Measurements from ENCODE around the gene SIGLEC7. TPM values are rescaled to one million over a fixed set of nuclear protein-coding genes. Genes with fewer than 3 reads are reported as not detected.

SIGLEC7 gene
- total and polyA plus RNA-seq, 9 donors, result 0.38 to 3.7 (median 1.5) TPM; not detected in 2

DNA sequence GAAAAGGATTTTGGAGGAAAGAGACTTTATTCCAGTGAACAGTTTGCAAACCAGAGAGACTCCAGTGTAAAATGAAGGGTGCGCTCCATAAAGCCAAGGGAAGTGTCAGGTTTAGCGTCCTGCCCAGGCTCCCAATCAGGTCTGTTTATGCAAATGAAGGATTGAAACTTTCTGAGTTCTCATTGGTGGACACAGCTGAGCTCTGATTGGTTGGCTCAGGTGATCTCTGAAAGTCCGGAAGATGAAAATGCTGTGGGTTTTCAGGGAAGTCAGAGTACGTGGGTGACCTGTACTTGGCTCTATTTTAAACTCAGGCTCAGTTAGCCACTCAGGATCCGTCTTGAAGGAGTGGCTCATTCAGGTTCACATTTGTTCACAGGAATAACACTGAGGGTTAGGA lies 54.1 kb downstream of the SIGLEC7 start:
- Histone ChIP-seq H3K9me3 (no peaks in the 10 kb centered on the region), H3K27me3 (no peaks in the 10 kb centered on the region), H3K27ac (no peak overlapping the region), H3K4me3 (no peak overlapping the region), H3K4me1 (ENCODE audit: insufficient read depth) (no peaks in the 10 kb centered on the region), H3K36me3 (no peaks in the 10 kb centered on the region)
- intact Hi-C loops (cut with DNase I), result no loop called here
- no peak for DNase-seq
- TF ChIP-seq POLR2A (IDR thresholded peaks at IDR 0.05), result no peak
- TF ChIP-seq CTCF (IDR thresholded peaks at IDR 0.05), result no peak
- TF ChIP-seq EP300 (IDR thresholded peaks at IDR 0.05), result no peak
- WGBS, 3 donors, result 77 to 81% (median 79%) methylated on average over 5 of the region's 5 CpGs

- 50 to 60% (median 58%) methylated on average over 9 of the region's 9 CpGs for WGBS, 3 donors
- intact Hi-C loops (cut with DNase I), result no loop called here
- H3K4me3 ChIP-seq, result no peak overlapping the region
- no peaks in the 10 kb centered on the region for H3K27me3 ChIP-seq
- TF ChIP-seq CTCF (IDR thresholded peaks at IDR 0.05) (no peak), EP300 (IDR thresholded peaks at IDR 0.05) (no peak), POLR2A (IDR thresholded peaks at IDR 0.05) (no peak)
- H3K27ac ChIP-seq, result no peak overlapping the region
- no peaks in the 10 kb centered on the region for H3K36me3 ChIP-seq
- DNase-seq, result no peak
- no peaks in the 10 kb centered on the region for H3K4me1 ChIP-seq (ENCODE audit: insufficient read depth)
- H3K9me3 ChIP-seq, result no peaks in the 10 kb centered on the region
These were observed 56.5 kb downstream of the SIGLEC7 start for GRCh38 chr19:51198641-51199040.

GRCh38 chr19:51200071-51200666 lies 58.1 kb downstream of the SIGLEC7 start:
- Histone ChIP-seq H3K4me3 (no peak overlapping the region), H3K4me1 (ENCODE audit: insufficient read depth) (no peaks in the 10 kb centered on the region), H3K27ac (no peak overlapping the region), H3K36me3 (no peaks in the 10 kb centered on the region), H3K27me3 (no peaks in the 10 kb centered on the region), H3K9me3 (no peaks in the 10 kb centered on the region)
- intact Hi-C loops (cut with DNase I), result no loop called here
- 39 to 48% (median 41%) methylated on average over 10 of the region's 10 CpGs for WGBS, 3 donors
- TF ChIP-seq CTCF (IDR thresholded peaks at IDR 0.05) (no peak), POLR2A (IDR thresholded peaks at IDR 0.05) (no peak), EP300 (IDR thresholded peaks at IDR 0.05) (no peak)
- no peak for DNase-seq

DNA sequence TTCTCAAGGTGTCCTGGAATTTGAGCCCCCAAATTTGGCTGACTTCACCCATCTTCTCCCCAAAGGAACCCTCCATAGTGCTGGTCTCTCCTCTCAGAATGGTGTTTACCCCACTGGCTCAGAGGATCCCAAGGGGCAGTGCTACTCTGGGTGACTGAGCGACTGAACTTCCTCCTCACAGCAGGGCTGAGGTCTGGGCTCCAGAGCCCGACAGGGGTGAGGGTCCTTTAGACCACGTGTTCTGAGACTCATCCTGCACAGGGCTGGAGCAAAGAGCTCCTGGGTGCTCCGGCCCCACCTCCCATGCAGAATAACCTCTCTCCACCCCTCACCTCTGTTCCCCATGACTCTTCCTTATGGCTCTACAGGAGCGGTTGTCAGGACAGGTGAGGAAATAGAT lies 59.6 kb downstream of the SIGLEC7 start:
- H3K4me3 ChIP-seq, result no peak overlapping the region
- H3K4me1 ChIP-seq (ENCODE audit: insufficient read depth), result no peaks in the 10 kb centered on the region
- no peak for DNase-seq
- no peaks in the 10 kb centered on the region for H3K36me3 ChIP-seq
- no peaks in the 10 kb centered on the region for H3K27me3 ChIP-seq
- TF ChIP-seq POLR2A (IDR thresholded peaks at IDR 0.05) (no peak), EP300 (IDR thresholded peaks at IDR 0.05) (no peak), CTCF (IDR thresholded peaks at IDR 0.05) (no peak)
- H3K27ac ChIP-seq, result no peak overlapping the region
- intact Hi-C loops (cut with DNase I), result no loop called here
- WGBS, 3 donors, result 57 to 62% (median 59%) methylated on average over 5 of the region's 5 CpGs
- H3K9me3 ChIP-seq, result no peaks in the 10 kb centered on the region

Other genes starting within 250 kb of the SIGLEC7 start
- gene KLK4, start 230.9 kb upstream of the SIGLEC7 start, total RNA-seq, result under 1 TPM in 1 of 7 donors, not detected in 6; 0.58 TPM
- gene KLK4, start 230.9 kb upstream of the SIGLEC7 start, polyA plus RNA-seq, result not detected
- 1 to 10 TPM in 1 of 7 donors, under 1 TPM in 2, not detected in 4; 0.17 to 2.3 (median 0.41) TPM for gene KLK5, start 189.3 kb upstream of the SIGLEC7 start, total RNA-seq
- not detected for gene KLK5, start 189.3 kb upstream of the SIGLEC7 start, polyA plus RNA-seq
- 10 to 100 TPM in 1 of 7 donors, 1 to 10 TPM in 2, under 1 TPM in 2, not detected in 2; 0.24 to 21.7 (median 3.3) TPM for gene KLK6, start 172.7 kb upstream of the SIGLEC7 start, total RNA-seq
- gene KLK6, start 172.7 kb upstream of the SIGLEC7 start, polyA plus RNA-seq, result under 1 TPM in 1 of 2 donors, not detected in 1; 0.07 TPM
- 10 to 100 TPM in 1 of 7 donors, 1 to 10 TPM in 1, under 1 TPM in 2, not detected in 3; 0.85 to 59.6 (median 5.1) TPM for gene KLK7, start 158.4 kb upstream of the SIGLEC7 start, total RNA-seq
- gene KLK7, start 158.4 kb upstream of the SIGLEC7 start, polyA plus RNA-seq, result under 1 TPM in 1 of 2 donors, not detected in 1; 0.05 TPM
- gene KLK8, start 140.7 kb upstream of the SIGLEC7 start, total RNA-seq, result 10 to 100 TPM in 1 of 7 donors, 1 to 10 TPM in 2, under 1 TPM in 2, not detected in 2; 0.60 to 19.0 (median 1.6) TPM
- gene KLK8, start 140.7 kb upstream of the SIGLEC7 start, polyA plus RNA-seq, result under 1 TPM in 1 of 2 donors, not detected in 1; 0.24 TPM
- 10 to 100 TPM; 14.7 to 59.1 (median 19.5) TPM for gene KLK10, start 122.6 kb upstream of the SIGLEC7 start, total RNA-seq
- gene KLK10, start 122.6 kb upstream of the SIGLEC7 start, polyA plus RNA-seq, result 10 to 100 TPM in 1 of 2 donors, 1 to 10 TPM in 1; 6.9 to 15.7 TPM
- 10 to 100 TPM in 1 of 7 donors, 1 to 10 TPM in 3, under 1 TPM in 3; 0.33 to 91.2 (median 3.8) TPM for gene KLK11, start 115.7 kb upstream of the SIGLEC7 start, total RNA-seq
- 1 to 10 TPM in 1 of 2 donors, under 1 TPM in 1; 0.53 to 1.4 TPM for gene KLK11, start 115.7 kb upstream of the SIGLEC7 start, polyA plus RNA-seq
- gene KLK12, start 107.3 kb upstream of the SIGLEC7 start, total RNA-seq, result not detected
- not detected for gene KLK12, start 107.3 kb upstream of the SIGLEC7 start, polyA plus RNA-seq
- gene KLK13, start 77.2 kb upstream of the SIGLEC7 start, total RNA-seq, result under 1 TPM in 3 of 7 donors, not detected in 4; 0.50 to 0.77 (median 0.69) TPM
- gene KLK13, start 77.2 kb upstream of the SIGLEC7 start, polyA plus RNA-seq, result 1 to 10 TPM in 1 of 2 donors, under 1 TPM in 1; 0.33 to 1.2 TPM
- 1 to 10 TPM in 1 of 7 donors, under 1 TPM in 2, not detected in 4; 0.30 to 1.5 (median 0.34) TPM for gene KLK14, start 59.4 kb upstream of the SIGLEC7 start, total RNA-seq
- gene KLK14, start 59.4 kb upstream of the SIGLEC7 start, polyA plus RNA-seq, result under 1 TPM in 1 of 2 donors, not detected in 1; 0.10 TPM
- gene CTU1, start 33.9 kb upstream of the SIGLEC7 start, total RNA-seq, result 10 to 100 TPM in 6 of 7 donors, 1 to 10 TPM in 1; 10.0 to 17.2 (median 13.2) TPM
- gene CTU1, start 33.9 kb upstream of the SIGLEC7 start, polyA plus RNA-seq, result 1 to 10 TPM; 1.1 to 3.6 TPM
- gene SIGLEC9, start 17.4 kb upstream of the SIGLEC7 start, total RNA-seq, result 10 to 100 TPM in 1 of 7 donors, 1 to 10 TPM in 6; 1.7 to 10.4 (median 3.1) TPM
- gene SIGLEC9, start 17.4 kb upstream of the SIGLEC7 start, polyA plus RNA-seq, result 1 to 10 TPM; 2.5 TPM
- gene CD33, start 82.8 kb downstream of the SIGLEC7 start, total RNA-seq, result 1 to 10 TPM; 1.4 to 6.9 (median 2.7) TPM
- 10 to 100 TPM in 1 of 2 donors, 1 to 10 TPM in 1; 1.3 to 16.5 TPM for gene CD33, start 82.8 kb downstream of the SIGLEC7 start, polyA plus RNA-seq
- not detected for gene SIGLECL1, start 108.8 kb downstream of the SIGLEC7 start, total RNA-seq
- gene SIGLECL1, start 108.8 kb downstream of the SIGLEC7 start, polyA plus RNA-seq, result not detected
- under 1 TPM in 6 of 7 donors, not detected in 1; 0.08 to 0.96 (median 0.29) TPM for gene IGLON5, start 169.3 kb downstream of the SIGLEC7 start, total RNA-seq
- gene IGLON5, start 169.3 kb downstream of the SIGLEC7 start, polyA plus RNA-seq, result 1 to 10 TPM in 1 of 2 donors, under 1 TPM in 1; 0.13 to 1.6 TPM
- 1 to 10 TPM; 1.8 to 8.1 (median 5.4) TPM for gene VSIG10L, start 199.8 kb downstream of the SIGLEC7 start, total RNA-seq
- 1 to 10 TPM; 4.4 to 6.9 TPM for gene VSIG10L, start 199.8 kb downstream of the SIGLEC7 start, polyA plus RNA-seq
- 10 to 100 TPM; 38.7 to 91.3 (median 63.3) TPM for gene ETFB, start 224.1 kb downstream of the SIGLEC7 start, total RNA-seq
- 10 to 100 TPM; 12.4 to 86.7 TPM for gene ETFB, start 224.1 kb downstream of the SIGLEC7 start, polyA plus RNA-seq
- 1 to 10 TPM in 3 of 7 donors, under 1 TPM in 1, not detected in 3; 0.70 to 1.9 (median 1.5) TPM for gene CLDND2, start 226.7 kb downstream of the SIGLEC7 start, total RNA-seq
- under 1 TPM in 1 of 2 donors, not detected in 1; 0.59 TPM for gene CLDND2, start 226.7 kb downstream of the SIGLEC7 start, polyA plus RNA-seq
- gene NKG7, start 230.4 kb downstream of the SIGLEC7 start, total RNA-seq, result 1 to 10 TPM in 5 of 7 donors, under 1 TPM in 2; 0.40 to 3.1 (median 1.5) TPM
- gene NKG7, start 230.4 kb downstream of the SIGLEC7 start, polyA plus RNA-seq, result 1 to 10 TPM; 1.6 to 4.4 TPM
- not detected for gene LIM2, start 245.7 kb downstream of the SIGLEC7 start, total RNA-seq
- not detected for gene LIM2, start 245.7 kb downstream of the SIGLEC7 start, polyA plus RNA-seq
- not detected for gene C19orf84, start 248.3 kb downstream of the SIGLEC7 start, total RNA-seq
- gene C19orf84, start 248.3 kb downstream of the SIGLEC7 start, polyA plus RNA-seq, result under 1 TPM in 1 of 2 donors, not detected in 1; 0.47 TPM